GM21619 (cell line): ENCODE measurements around the gene KMO.

ENCODE experiments used
- ATAC-seq: cut with Tn5 transposase; IDR thresholded peaks from one replicate; pipeline ENCODE4 v1.9.1; 2021; ENCODE audit not compliant: unreplicated experiment

The KMO gene

DNA sequence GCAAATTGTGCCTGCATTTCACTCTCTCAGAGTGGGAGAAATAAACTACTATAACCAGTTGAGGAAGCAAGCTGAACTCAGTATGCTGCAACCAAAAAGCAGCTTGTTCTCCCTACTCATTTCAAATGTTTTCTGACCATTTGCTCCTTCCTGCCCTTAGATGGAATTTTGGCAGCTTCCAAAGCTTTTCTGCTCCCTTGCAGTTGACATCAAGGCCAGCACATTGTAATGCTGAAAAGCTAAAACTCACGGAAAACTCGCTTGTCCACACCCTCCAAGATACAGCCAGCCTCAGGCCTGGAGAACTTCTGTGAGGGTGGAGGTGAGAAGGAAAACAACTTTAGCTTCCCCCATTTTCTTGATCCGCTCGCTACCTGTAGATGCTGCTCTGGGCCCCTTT lies 113.0 kb downstream of the KMO start:
- no peak for ATAC-seq
